ENCODE measurements around the gene NAXE.
"Not testable (repeated sequence)": the region's sequence is repeated elsewhere in the genome, so short reads cannot be mapped to it uniquely, and the experiment has no call there.

The NAXE gene

GRCh38 chr1:156624814-156625435 is 33.3 kb downstream of the NAXE start:
- no peak for DNase-seq

- DNase-seq, result peak; percentile 38
These were observed 34.0 kb downstream of the NAXE start for GRCh38 chr1:156625436-156626078.

DNA sequence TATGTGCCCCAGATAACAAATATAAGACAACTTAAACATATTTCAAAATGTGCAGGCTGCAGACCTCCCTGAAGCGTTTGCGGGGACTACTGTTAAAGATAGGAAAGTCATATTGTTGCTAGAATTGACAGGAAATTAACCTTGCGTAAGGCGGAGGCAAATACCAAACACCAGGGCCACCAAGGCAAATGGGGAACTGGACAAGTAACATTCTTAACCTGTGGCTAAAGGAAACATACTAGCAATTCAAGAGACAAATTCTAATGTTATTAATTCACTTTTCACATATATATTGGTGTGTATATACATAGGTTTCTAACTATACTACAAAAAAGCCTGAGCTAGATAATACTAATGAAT is 34.5 kb downstream of the NAXE start:
- DNase-seq, result no peak

- peak; percentile 82 for DNase-seq
These were observed 35.8 kb downstream of the NAXE start for GRCh38 chr1:156627313-156627880.

GRCh38 chr1:156629823-156630449 is 38.4 kb downstream of the NAXE start:
- no peak for DNase-seq

GRCh38 chr1:156631152-156631551 is 39.6 kb downstream of the NAXE start:
- not testable (repeated sequence) for DNase-seq

GRCh38 chr1:156632355-156632754 is 40.8 kb downstream of the NAXE start:
- DNase-seq, result no peak

GRCh38 chr1:156638189-156638985 is 46.8 kb downstream of the NAXE start:
- DNase-seq, result peak; percentile 38

DNA sequence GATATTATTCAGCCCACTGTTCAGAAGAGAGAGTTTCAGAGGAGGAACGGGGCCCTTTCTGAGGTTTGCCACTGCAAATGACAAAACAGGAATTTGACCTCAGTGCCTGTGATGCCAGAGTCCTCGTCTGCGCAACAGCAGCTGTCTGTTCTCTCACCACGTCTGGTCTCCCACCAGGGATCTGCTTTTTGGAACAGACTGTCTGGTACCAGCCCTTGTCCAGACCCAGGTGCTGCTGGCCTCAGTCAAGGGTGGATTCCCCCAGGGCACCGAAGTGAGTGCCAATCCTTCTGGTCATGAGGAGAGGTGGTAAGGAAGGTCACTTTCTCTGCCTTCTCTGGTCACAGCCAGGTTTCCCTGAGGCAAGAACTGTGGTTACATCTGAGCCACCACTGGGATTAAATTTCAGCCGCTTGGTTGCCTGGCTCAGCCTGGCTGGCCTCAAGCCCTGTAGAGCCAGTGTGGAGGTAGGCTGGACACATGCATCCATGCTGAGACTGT is 48.1 kb downstream of the NAXE start:
- no peak for DNase-seq

DNA sequence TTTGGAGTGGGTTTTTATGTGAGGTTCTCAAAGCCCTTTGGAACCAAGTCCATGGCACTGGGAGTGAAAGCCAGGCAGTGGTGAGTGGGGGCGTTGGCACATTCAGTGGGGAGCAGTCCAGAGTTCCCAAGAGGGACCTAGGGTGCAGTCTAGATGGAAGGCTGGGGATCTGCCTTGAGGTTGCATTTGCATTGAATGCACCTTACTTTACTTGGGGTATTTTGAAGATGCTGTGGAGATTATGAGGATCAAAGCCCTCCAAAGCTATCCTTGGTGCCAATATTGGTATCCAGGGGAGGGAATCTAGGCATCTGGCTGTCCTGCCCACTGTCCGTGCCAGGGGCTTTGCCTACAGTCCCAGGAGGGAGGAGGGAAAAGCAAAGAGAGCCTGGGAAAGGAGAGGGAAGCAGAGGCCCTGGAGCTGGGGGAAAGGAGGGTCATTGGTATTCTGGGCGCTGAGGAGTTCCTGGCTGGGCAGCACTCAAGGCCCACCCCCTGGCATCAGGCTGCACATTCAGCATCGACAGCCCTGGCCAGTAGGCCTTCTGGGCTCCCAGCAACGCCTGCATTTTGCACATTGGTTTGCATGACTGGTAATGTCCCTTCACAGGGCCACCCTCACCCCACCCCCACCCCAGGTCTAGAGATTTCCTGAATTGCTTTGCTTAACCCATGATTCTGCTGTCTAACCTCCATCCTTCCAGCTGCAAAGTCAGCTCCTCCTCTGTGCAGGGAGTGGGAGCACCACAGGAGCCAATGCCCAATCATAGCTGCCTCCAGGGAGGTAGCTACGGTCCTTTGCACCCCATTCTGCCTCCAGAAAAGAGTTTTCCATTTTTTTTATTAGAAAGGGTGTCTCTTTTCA is 49.5 kb downstream of the NAXE start:
- DNase-seq, result no peak

DNA sequence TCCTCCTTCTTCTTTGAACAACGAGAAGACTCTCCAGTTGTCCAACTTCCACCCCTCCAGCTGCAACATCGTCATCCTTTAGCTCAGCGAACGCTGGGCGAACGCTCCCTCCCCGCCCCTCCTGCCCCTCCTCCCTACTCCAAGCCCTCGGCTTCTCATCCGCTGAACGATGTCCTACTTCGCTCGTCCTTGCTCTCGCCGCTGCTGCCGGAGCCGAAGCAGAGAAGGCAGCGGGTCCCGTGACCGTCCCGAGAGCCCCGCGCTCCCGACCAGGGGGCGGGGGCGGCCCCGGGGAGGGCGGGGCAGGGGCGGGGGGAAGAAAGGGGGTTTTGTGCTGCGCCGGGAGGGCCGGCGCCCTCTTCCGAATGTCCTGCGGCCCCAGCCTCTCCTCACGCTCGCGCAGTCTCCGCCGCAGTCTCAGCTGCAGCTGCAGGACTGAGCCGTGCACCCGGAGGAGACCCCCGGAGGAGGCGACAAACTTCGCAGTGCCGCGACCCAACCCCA is 50.2 kb downstream of the NAXE start, which contains the start of gene BCAN:
Gene BCAN (plus strand): TSS at position 357 of the 504 bp plus-strand sequence. CDS start 3,938 bp downstream, outside the sequence.
- peak; percentile 30 for DNase-seq

GRCh38 chr1:156642265-156643048 is 50.9 kb downstream of the NAXE start:
- DNase-seq, result no peak

DNA sequence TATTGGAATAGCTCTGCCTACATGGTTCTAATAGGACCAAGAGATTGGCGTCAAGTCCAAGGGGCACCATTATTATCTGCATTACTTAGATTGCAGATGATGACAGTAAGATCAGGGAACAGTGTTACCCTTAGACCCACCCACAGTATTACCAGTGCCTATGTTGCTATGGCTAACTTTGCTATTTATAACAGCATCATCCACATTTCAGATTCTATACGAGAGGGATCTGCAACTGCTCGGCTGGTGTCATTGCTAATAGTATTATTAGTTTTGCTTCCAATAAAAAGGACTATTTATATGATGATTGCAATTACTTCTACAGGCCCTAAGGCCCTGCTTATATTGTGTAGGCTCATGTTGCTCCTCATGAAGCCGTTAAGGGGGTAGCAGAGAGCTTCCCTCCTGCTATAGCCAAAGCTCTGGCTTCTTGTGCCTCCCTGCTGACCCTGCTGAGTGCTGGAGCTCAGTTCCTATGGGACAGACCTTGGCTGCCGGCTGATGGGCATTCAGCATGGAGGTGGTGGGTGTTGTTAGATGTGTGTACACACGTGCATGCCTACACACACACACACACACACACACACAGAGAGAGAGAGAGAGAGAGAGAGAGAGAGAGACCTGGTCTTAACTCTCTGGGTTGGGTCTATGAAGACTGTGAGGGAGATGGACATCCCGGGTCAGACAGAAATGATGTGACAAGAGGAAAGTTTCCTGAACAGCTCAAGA is 51.6 kb downstream of the NAXE start:
- DNase-seq, result no peak

DNA sequence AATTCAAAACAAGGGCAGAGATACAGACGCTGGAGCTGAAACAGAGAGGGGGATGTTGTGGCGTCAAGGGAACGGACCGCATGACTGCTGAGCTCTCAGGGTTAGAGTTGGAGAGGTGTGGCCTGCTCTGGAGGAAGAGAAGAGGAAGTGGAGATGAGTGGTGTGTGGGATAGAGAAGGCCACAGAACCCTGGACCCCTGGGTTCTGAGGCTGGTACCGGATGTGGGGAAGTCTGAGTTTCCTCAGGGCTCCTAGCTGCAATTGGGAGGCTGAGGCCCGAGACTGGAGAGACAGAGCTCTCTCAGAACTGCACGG is 52.2 kb downstream of the NAXE start:
- no peak for DNase-seq

All from NCI-H2171 treated with DMSO at 0.1 percent for 48 hours (cell line).